HL-60/S4 treated with retinoic acid at 250 ng/mL for 4 days and 3 days (cell line): ENCODE measurements around the gene IFT122.

Source experiments
- in situ Hi-C: fragments of 300-500 bp; cut with MboI; formaldehyde crosslinking; loops from 2 replicates; pipeline ENCODE4 v1.7.0; 2022; ENCODE audit warnings: low sequenced_read_pairs

IFT122 gene

DNA sequence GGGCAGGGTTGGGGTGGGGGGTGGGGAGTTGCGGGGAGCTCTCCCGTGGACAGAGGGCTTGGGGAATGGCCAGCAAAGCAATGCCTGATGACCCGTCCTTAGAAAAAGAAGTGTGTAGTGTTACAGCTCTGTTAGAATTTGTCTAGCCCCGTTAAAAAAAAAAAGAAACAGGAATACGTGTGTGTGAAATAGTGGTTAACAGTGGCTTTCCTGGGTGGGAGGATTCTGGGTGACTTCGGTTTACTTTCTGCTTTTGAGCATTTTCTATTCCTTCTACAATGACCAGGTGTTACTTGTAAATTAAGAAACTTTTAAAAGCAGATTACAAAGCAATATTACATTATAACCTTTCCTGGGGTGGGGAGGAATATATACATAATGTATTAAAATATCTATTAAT lies 127.9 kb downstream of the IFT122 start:
- in situ Hi-C loops: no loop called here

DNA sequence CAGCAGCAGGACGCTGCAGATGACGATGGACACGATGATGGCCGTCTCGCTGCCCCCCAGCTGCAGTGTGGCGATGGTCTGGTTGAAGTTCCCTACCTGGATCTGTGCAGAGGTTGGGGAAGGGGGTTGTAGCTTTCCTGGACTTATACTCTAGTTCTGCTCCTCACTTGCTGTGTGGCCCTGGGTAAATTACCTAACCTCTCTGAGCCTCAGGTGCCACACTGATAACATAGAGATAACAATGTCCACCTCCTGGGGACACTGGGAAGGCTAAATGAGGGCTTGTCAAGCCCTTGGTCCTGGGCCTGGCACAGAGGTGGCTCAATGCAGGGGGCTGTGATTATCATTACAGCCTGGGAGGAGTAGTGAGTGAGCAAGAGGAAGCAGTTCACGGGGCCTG lies 129.8 kb downstream of the IFT122 start:
- in situ Hi-C loops: no loop called here
